Measurements from ENCODE around the gene ACAA2. TPM values are rescaled to one million over a fixed set of nuclear protein-coding genes. Genes with fewer than 3 reads are reported as not detected.

Gene ACAA2
- total and polyA plus RNA-seq, 10 of the 15 experiments (the other 5 are each of a cell fraction or from before 2014, with no cell fraction given): 43.1 to 134 (median 64.6) TPM

DNA sequence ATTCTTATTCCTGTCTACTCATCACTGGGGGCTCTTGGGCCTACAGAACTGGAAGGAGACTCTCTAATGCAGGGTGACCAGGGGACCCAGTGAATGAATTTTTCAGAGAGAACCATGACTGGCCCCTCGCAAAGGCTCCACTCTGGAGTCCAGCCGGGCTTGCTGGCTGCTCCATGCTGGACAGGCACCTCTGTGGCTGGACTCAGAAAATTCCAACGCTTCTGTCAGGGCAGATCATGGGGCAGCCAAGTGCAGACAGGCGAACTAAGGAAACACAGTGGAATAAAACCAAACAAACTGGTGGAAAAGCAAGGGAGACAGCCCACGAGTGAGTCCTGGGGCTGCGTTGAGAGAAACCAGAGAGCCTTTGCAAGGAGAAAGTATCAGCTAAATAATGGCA is 57.2 kb downstream of the ACAA2 start:
- Histone ChIP-seq H3K27ac (ENCODE audit: control insufficient read depth, insufficient read depth) (no peak overlapping the region), H3K4me2 (ENCODE audit: control insufficient read depth, insufficient read depth) (no peak overlapping the region), H4K20me1 (ENCODE audit: control insufficient read depth, insufficient read depth) (no peaks in the 10 kb centered on the region), H3K9me3 (replicated peaks; ENCODE audit: control insufficient read depth, insufficient read depth, low read length) (no peaks in the 10 kb centered on the region), H3K27me3 (replicated peaks in 1 of 2; ENCODE audit: control insufficient read depth in 2 of 2, insufficient read depth in 2 of 2, low read length in 1 of 2) (peaks cover 4 to 6% of the 10 kb centered on the region in 2 experiments), H2AFZ (ENCODE audit: control insufficient read depth, low read depth, low read length) (no peak overlapping the region), H3K79me2 (ENCODE audit: control insufficient read depth, insufficient read depth, low read length) (no peaks in the 10 kb centered on the region), H3K9ac (ENCODE audit: control insufficient read depth, insufficient read depth, low read length) (no peak overlapping the region), H3K4me1 (ENCODE audit: control insufficient read depth, insufficient read depth, low read length) (no peaks in the 10 kb centered on the region), H3K36me3 (ENCODE audit: control insufficient read depth in 2 of 2, insufficient read depth in 2 of 2, low read length in 1 of 2) (no peaks in the 10 kb centered on the region), H3K4me3 (no peak overlapping the region)
- ATAC-seq: no peak
- 42% methylated on average over 6 of the region's 6 CpGs for WGBS (ENCODE audit: insufficient coverage, insufficient replicate concordance, low lambda C conversion rate, missing lambda C conversion rate)
- POLR2A ChIA-PET: no interaction called here
- CTCF ChIA-PET: interaction anchor here (0.8 kb wide), 1 partner anchor 244 kb away, joined by 3 read pairs; no protein-coding TSS in a partner anchor
- in situ Hi-C loops (cut with MboI): no loop called here
- TF ChIP-seq ZNF384 (IDR thresholded peaks at IDR 0.05; ENCODE audit: borderline replicate concordance, low read depth, low read length) (no peak), NFIC (IDR thresholded peaks at IDR 0.05; ENCODE audit: low read depth, low read length) (no peak), EP300 (IDR thresholded peaks at IDR 0.05; ENCODE audit: borderline replicate concordance in 1 of 2, control insufficient read depth in 1 of 2, low read depth in 2 of 2, low read length in 2 of 2) (no peak), MTA2 (IDR thresholded peaks at IDR 0.05; ENCODE audit: low read depth) (no peak), MEF2B (IDR thresholded peaks at IDR 0.05; ENCODE audit: partially characterized antibody, poor library complexity, severe bottlenecking) (no peak), EGR1 (IDR thresholded peaks at IDR 0.05; ENCODE audit: borderline replicate concordance in 1 of 2, low read depth in 2 of 2, low read length in 2 of 2) (no peak), YBX1 (IDR thresholded peaks at IDR 0.05) (no peak), RAD51 (IDR thresholded peaks at IDR 0.05) (no peak)
- TF ChIP-seq, protein P1, sequence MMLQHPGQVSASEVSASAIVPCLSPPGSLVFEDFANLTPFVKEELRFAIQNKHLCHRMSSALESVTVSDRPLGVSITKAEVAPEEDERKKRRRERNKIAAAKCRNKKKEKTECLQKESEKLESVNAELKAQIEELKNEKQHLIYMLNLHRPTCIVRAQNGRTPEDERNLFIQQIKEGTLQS (IDR thresholded peaks at IDR 0.05; ENCODE audit: borderline replicate concordance, extremely low read depth, low read depth, low read length): no peak
- TF ChIP-seq, protein P2, sequence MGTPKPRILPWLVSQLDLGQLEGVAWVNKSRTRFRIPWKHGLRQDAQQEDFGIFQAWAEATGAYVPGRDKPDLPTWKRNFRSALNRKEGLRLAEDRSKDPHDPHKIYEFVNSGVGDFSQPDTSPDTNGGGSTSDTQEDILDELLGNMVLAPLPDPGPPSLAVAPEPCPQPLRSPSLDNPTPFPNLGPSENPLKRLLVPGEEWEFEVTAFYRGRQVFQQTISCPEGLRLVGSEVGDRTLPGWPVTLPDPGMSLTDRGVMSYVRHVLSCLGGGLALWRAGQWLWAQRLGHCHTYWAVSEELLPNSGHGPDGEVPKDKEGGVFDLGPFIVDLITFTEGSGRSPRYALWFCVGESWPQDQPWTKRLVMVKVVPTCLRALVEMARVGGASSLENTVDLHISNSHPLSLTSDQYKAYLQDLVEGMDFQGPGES (IDR thresholded peaks at IDR 0.05): no peak
- TF ChIP-seq, protein P3, sequence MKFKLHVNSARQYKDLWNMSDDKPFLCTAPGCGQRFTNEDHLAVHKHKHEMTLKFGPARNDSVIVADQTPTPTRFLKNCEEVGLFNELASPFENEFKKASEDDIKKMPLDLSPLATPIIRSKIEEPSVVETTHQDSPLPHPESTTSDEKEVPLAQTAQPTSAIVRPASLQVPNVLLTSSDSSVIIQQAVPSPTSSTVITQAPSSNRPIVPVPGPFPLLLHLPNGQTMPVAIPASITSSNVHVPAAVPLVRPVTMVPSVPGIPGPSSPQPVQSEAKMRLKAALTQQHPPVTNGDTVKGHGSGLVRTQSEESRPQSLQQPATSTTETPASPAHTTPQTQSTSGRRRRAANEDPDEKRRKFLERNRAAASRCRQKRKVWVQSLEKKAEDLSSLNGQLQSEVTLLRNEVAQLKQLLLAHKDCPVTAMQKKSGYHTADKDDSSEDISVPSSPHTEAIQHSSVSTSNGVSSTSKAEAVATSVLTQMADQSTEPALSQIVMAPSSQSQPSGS (IDR thresholded peaks at IDR 0.05; ENCODE audit: low read length): no peak
- TF ChIP-seq, protein P4, sequence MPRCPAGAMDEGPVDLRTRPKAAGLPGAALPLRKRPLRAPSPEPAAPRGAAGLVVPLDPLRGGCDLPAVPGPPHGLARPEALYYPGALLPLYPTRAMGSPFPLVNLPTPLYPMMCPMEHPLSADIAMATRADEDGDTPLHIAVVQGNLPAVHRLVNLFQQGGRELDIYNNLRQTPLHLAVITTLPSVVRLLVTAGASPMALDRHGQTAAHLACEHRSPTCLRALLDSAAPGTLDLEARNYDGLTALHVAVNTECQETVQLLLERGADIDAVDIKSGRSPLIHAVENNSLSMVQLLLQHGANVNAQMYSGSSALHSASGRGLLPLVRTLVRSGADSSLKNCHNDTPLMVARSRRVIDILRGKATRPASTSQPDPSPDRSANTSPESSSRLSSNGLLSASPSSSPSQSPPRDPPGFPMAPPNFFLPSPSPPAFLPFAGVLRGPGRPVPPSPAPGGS (IDR thresholded peaks at IDR 0.05; ENCODE audit: borderline replicate concordance, insufficient read depth, low read depth, low read length, poor library complexity, severe bottlenecking): no peak
- SMC1A ChIA-PET (ENCODE audit: uncharacterized antibody, unreplicated experiment): no interaction called here
- RAD21 ChIA-PET (ENCODE audit: unreplicated experiment): no interaction called here
- intact Hi-C loops (cut with micrococcal nuclease; ENCODE audit: unreplicated experiment): no loop called here
- no peak for FAIRE-seq
- BruUV-seq (replicated peaks): no TSS peak
- no peak for DNase-seq (ENCODE audit: low read depth, low spot score)
